GM18505 (cell line): ENCODE data around the gene A2M.

Experiments used
- ATAC-seq: cut with Tn5 transposase; IDR thresholded peaks from one replicate; pipeline ENCODE4 v1.9.1; 2021; ENCODE audit not compliant: unreplicated experiment
- POLR2A ChIP-seq: IDR thresholded peaks from 4 replicates; pipeline ENCODE4 v1.6.1; 2011; ENCODE audit warnings: borderline replicate concordance; ENCODE audit not compliant: insufficient read depth, insufficient read length; ENCODE audit errors: extremely low read depth

Gene A2M

DNA sequence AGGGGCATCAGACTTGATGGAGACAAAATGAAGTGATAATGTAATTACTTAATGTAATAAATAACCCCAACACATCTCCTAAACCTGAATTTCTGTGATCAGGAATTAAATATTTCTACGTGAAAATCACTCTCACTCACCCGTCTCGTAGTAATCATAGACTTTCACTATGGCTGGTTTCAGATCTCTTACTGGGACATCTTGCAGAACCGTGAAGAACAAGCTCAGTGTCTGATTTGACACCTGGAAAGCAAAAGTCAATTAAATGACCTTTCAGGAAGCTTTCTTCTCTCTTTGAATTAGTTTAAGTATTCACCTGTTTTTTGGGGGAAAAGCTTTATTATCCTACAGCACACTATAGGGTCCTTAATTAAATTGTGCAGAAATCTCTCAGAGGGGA lies 47.1 kb downstream of the A2M start:
- no peak for ATAC-seq
- TF ChIP-seq POLR2A: no peak

- TF ChIP-seq POLR2A: no peak
- no peak for ATAC-seq
These were observed 47.6 kb downstream of the A2M start for GRCh38 chr12:9068086-9068485.

GRCh38 chr12:9066755-9067423 lies 48.8 kb downstream of the A2M start:
- TF ChIP-seq POLR2A: no peak
- ATAC-seq: no peak

DNA sequence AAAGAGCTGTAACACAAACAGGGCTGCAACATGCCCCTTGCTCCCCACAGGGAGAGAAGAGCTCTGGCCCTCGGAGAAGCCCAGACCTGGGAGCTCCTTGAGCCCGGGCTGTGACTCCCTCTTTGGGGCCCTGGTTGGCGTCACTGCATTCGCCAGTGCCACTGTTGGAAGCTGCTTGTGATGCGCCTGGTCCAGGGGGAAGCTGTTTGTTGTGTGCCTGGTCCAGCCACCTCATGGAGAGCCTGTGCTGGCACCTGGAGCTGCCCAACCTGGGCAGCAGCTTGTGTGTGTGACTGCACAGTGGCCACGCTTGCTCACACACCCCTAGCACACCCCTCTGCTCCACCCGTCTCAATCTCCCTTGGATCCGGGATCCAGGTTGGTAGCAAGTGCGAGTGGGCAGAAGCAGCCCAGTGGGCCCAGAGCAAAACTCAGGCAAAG lies 49.5 kb downstream of the A2M start:
- ATAC-seq: no peak
- no peak for TF ChIP-seq POLR2A

DNA sequence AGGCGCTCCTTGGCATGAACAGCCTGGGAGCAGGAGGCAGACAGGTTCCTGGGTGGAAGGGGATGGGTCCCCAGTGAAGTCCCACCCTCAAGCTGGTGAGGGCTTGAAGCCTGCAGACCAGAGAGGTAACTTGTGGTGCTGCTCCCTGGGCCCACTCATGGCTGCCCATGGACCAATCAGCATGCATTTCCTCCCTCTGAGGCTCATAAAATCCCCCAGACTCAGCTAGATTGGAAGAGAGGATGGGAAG lies 50.2 kb downstream of the A2M start:
- no peak for ATAC-seq
- no peak for TF ChIP-seq POLR2A

- no peak for ATAC-seq
- no peak for TF ChIP-seq POLR2A
These were observed 50.7 kb downstream of the A2M start for GRCh38 chr12:9064815-9065606.

GRCh38 chr12:9064201-9064814 lies 51.4 kb downstream of the A2M start:
- ATAC-seq: no peak
- no peak for TF ChIP-seq POLR2A

- ATAC-seq: no peak
- TF ChIP-seq POLR2A: no peak
These were observed 63.1 kb downstream of the A2M start for GRCh38 chr12:9052610-9053009.

DNA sequence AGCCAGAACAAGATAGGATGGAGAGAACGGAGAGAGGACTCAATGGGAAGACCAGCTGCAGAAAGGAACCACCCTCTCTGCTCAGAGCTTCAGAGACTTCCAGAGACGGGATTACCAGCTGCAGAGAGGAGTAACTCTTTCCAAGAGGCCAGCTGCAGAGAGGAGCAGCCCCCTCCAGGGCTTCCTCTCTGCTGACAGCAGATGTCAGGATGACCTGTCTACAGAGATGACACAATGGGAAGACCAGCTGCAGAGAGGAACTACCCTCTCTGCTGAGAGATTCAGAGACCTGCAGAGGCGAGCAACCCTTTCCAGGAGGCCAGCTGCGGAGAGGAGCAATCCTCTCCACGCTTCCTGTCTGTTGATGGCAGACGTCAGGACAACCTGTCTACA lies 64.6 kb downstream of the A2M start:
- no peak for ATAC-seq
- no peak for TF ChIP-seq POLR2A

DNA sequence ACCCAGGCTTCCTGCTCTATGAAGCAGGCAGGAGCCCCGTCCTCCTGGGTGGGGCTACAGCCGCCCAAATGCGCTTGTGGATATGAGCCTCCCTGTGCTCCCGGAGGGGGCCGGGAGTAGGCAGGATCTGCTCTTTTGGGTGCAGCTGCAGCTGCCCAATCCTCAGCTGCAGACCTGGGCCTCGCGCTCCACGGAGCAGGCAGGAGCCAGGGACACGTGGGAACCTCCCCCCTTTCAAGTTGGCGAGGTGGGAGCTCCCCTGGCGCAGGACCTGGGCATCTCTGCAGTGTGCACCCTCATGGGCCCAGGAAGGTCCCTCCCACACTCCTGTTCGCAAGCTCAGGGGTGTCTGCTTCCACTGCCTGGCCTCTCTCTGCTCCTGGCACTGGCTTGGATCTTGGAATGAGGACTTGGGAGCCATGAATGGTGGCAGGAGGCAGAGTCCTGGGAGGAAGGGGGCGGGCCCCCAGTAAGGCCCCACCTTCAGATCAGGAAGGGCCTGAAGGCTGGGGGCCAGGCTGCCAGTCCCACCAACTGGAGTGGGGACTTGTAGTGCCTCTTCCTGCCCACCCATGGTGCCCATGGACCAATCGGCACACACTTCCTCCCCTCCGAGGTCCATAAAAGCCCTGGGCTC lies 65.1 kb downstream of the A2M start:
- no peak for ATAC-seq
- TF ChIP-seq POLR2A: no peak

- ATAC-seq: no peak
- TF ChIP-seq POLR2A: no peak
These were observed 66.1 kb downstream of the A2M start for GRCh38 chr12:9049520-9050133.

GRCh38 chr12:9048930-9049329 lies 66.8 kb downstream of the A2M start:
- TF ChIP-seq POLR2A: no peak
- no peak for ATAC-seq

DNA sequence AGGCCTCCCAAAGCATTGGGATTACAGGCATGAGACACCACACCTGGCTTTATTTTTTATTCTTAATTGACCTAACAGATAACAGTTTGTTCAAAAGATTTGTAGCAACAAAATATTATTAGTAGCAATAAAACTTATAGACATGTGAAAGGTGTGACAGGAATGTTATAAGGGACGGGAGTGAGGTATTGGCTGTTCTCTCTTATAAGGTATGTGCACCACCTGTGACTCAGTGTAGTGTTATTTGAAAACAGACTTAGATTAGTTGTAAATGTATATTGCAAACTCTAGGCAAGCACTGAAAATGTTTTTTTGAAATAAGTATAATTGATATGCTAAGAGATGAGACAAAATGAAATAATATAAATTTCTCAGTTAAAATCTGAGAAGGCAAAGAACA lies 68.6 kb downstream of the A2M start:
- ATAC-seq: no peak
- no peak for TF ChIP-seq POLR2A
